Measurements from ENCODE around the gene BACH1.

GRCh38 chr21:29308456-29308783 is 9.7 kb downstream of the BACH1 start:
- no peak for TF ChIP-seq CTCF (IDR thresholded peaks at IDR 0.05)
- no peak for TF ChIP-seq EZH2 (IDR thresholded peaks at IDR 0.05; ENCODE audit: borderline replicate concordance, insufficient read depth, low read depth, low read length, poor library complexity, severe bottlenecking)

All from B cell (primary cell).